ENCODE results near the gene METTL16.

DNA sequence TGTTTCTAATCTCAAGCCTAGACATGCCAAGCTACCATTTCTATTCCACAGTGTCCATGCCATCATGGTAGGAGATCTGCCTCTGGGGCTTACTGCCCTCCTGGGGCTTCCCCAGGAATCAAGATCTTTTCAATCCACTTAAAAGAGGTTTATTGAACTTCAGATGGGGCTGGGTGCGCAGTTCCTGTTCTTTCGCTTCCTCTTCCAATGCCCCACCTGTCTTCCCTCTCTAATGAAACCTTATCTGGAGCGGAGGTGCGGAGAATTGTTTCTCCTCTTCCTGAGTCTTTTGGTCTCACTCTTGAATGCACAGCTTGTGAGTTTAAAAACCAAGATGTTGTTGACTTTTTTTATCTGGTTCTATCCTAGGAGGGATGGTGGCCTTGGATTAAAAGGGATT, 30.4 kb upstream of the METTL16 start:
- TF ChIP-seq, protein P1, sequence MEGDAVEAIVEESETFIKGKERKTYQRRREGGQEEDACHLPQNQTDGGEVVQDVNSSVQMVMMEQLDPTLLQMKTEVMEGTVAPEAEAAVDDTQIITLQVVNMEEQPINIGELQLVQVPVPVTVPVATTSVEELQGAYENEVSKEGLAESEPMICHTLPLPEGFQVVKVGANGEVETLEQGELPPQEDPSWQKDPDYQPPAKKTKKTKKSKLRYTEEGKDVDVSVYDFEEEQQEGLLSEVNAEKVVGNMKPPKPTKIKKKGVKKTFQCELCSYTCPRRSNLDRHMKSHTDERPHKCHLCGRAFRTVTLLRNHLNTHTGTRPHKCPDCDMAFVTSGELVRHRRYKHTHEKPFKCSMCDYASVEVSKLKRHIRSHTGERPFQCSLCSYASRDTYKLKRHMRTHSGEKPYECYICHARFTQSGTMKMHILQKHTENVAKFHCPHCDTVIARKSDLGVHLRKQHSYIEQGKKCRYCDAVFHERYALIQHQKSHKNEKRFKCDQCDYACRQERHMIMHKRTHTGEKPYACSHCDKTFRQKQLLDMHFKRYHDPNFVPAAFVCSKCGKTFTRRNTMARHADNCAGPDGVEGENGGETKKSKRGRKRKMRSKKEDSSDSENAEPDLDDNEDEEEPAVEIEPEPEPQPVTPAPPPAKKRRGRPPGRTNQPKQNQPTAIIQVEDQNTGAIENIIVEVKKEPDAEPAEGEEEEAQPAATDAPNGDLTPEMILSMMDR (IDR thresholded peaks at IDR 0.05; ENCODE audit: low read depth, low read length, missing input control) = no peak
- no peak for TF ChIP-seq RAD21 (IDR thresholded peaks at IDR 0.05)
- no peak for TF ChIP-seq TAF1 (conservative IDR thresholded peaks at IDR 0.05)
- TF ChIP-seq, protein P2, sequence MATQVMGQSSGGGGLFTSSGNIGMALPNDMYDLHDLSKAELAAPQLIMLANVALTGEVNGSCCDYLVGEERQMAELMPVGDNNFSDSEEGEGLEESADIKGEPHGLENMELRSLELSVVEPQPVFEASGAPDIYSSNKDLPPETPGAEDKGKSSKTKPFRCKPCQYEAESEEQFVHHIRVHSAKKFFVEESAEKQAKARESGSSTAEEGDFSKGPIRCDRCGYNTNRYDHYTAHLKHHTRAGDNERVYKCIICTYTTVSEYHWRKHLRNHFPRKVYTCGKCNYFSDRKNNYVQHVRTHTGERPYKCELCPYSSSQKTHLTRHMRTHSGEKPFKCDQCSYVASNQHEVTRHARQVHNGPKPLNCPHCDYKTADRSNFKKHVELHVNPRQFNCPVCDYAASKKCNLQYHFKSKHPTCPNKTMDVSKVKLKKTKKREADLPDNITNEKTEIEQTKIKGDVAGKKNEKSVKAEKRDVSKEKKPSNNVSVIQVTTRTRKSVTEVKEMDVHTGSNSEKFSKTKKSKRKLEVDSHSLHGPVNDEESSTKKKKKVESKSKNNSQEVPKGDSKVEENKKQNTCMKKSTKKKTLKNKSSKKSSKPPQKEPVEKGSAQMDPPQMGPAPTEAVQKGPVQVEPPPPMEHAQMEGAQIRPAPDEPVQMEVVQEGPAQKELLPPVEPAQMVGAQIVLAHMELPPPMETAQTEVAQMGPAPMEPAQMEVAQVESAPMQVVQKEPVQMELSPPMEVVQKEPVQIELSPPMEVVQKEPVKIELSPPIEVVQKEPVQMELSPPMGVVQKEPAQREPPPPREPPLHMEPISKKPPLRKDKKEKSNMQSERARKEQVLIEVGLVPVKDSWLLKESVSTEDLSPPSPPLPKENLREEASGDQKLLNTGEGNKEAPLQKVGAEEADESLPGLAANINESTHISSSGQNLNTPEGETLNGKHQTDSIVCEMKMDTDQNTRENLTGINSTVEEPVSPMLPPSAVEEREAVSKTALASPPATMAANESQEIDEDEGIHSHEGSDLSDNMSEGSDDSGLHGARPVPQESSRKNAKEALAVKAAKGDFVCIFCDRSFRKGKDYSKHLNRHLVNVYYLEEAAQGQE (IDR thresholded peaks at IDR 0.05) = no peak
- no peak for TF ChIP-seq JUND (IDR thresholded peaks at IDR 0.05)
- TF ChIP-seq EGR1 (IDR thresholded peaks at IDR 0.05; ENCODE audit: low read depth in 2 of 2) = no peak
- TF ChIP-seq, protein P3, sequence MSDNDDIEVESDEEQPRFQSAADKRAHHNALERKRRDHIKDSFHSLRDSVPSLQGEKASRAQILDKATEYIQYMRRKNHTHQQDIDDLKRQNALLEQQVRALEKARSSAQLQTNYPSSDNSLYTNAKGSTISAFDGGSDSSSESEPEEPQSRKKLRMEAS (IDR thresholded peaks at IDR 0.05) = no peak
- no peak for TF ChIP-seq RXRA (IDR thresholded peaks at IDR 0.05)
- TF ChIP-seq GABPA (IDR thresholded peaks at IDR 0.05 in 1 of 2, conservative IDR thresholded peaks at IDR 0.05 in 1 of 2) = no peak
- TF ChIP-seq, protein P4, sequence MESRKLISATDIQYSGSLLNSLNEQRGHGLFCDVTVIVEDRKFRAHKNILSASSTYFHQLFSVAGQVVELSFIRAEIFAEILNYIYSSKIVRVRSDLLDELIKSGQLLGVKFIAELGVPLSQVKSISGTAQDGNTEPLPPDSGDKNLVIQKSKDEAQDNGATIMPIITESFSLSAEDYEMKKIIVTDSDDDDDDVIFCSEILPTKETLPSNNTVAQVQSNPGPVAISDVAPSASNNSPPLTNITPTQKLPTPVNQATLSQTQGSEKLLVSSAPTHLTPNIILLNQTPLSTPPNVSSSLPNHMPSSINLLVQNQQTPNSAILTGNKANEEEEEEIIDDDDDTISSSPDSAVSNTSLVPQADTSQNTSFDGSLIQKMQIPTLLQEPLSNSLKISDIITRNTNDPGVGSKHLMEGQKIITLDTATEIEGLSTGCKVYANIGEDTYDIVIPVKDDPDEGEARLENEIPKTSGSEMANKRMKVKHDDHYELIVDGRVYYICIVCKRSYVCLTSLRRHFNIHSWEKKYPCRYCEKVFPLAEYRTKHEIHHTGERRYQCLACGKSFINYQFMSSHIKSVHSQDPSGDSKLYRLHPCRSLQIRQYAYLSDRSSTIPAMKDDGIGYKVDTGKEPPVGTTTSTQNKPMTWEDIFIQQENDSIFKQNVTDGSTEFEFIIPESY (IDR thresholded peaks at IDR 0.05) = no peak
